Ishikawa (cell line): Measurements from ENCODE around the gene LCN2.

Source experiments
- RAD21 ChIP-seq: IDR thresholded peaks from 2 replicates; pipeline ENCODE4 v1.6.1; 2012; ENCODE audit warnings: low read depth
- ZBTB7A ChIP-seq: IDR thresholded peaks from 2 replicates; pipeline ENCODE4 v1.6.1; 2012; ENCODE audit warnings: low read depth

- TF ChIP-seq ZBTB7A (no peak), RAD21 (no peak)
Observed at GRCh38 chr9:128178806-128179431, 29.7 kb downstream of the LCN2 start.
